Thymus (tissue), 11 donors: Measurements from ENCODE around the gene ACBD4. TPM values are rescaled to one million over a fixed set of nuclear protein-coding genes. Genes with fewer than 3 reads are reported as not detected.

Experiments
- DNase-seq, 9 donors: peaks; one replicate each; pipeline ENCODE4 v3.0.0-alpha.2; 2013; ENCODE audit warnings: low spot score in 9 of 9, low read depth in 6 of 9, missing footprints in 1 of 9
- H3K27ac ChIP-seq, 2 donors: one replicate each; pipeline ENCODE4 v1.5.1; 2013; ENCODE audit warnings: control low read depth in 1 of 2, low read depth in 1 of 2, low read length in 1 of 2, mild to moderate bottlenecking in 1 of 2, moderate library complexity in 1 of 2
- H3K27me3 ChIP-seq, 2 donors: one replicate each; pipeline ENCODE4 v1.5.1; 2013; ENCODE audit warnings: low read length in 1 of 2; ENCODE audit not compliant: control insufficient read depth in 2 of 2, insufficient read depth in 1 of 2
- H3K36me3 ChIP-seq, 2 donors: one replicate each; pipeline ENCODE4 v1.5.1; 2013; ENCODE audit warnings: low read length in 1 of 2, mild to moderate bottlenecking in 1 of 2, moderate library complexity in 1 of 2; ENCODE audit not compliant: control insufficient read depth in 2 of 2, insufficient read depth in 2 of 2
- H3K4me1 ChIP-seq, 2 donors: one replicate each; pipeline ENCODE4 v1.5.1; 2013; ENCODE audit warnings: low read length in 2 of 2; ENCODE audit not compliant: control insufficient read depth in 2 of 2, insufficient read depth in 2 of 2
- H3K4me3 ChIP-seq, 2 donors: one replicate each; pipeline ENCODE4 v1.5.1; 2013; ENCODE audit warnings: low read length in 2 of 2, control low read depth in 1 of 2, mild to moderate bottlenecking in 1 of 2
- H3K9me3 ChIP-seq, 2 donors: one replicate each; pipeline ENCODE4 v1.5.1; 2013; ENCODE audit warnings: low read length in 1 of 2, mild to moderate bottlenecking in 1 of 2; ENCODE audit not compliant: control insufficient read depth in 2 of 2, insufficient read depth in 1 of 2
- WGBS: extraction: QIAGEN DNeasy Blood & Tissue Kit; methylation state at CpG from one replicate; pipeline ENCODE4 v1.1.7; 2013; 5-methylcytosine and 5-hydroxymethylcytosine counted together
- polyA plus RNA-seq: library from polyadenylated mRNA; stranded (reverse); fragments of 200-250 nt; gene quantifications from one replicate; pipeline ENCODE4 v1.2.3, GENCODE V29; 2013
- total RNA-seq: library from RNA; stranded (reverse); fragments of 120-200 nt; gene quantifications from one replicate; pipeline ENCODE4 v1.2.4, GENCODE V29; 2013
- donor health status: healthy.

The ACBD4 gene
- total and polyA plus RNA-seq, 2 donors: 4.7 to 26.5 TPM

GRCh38 chr17:45116434-45117016, 19.0 kb upstream of the ACBD4 start:
- no peak overlapping the region for H3K4me3 ChIP-seq
- no peaks in the 10 kb centered on the region for H3K9me3 ChIP-seq
- H3K27ac ChIP-seq: no peak overlapping the region
- H3K4me1 ChIP-seq: no peaks in the 10 kb centered on the region
- peaks cover 8 to 39% of the 10 kb centered on the region in 2 donors for H3K27me3 ChIP-seq
- no peaks in the 10 kb centered on the region for H3K36me3 ChIP-seq
- DNase-seq: no peak
- 97% methylated on average over 10 of the region's 10 CpGs for WGBS

GRCh38 chr17:45117334-45117733, 18.2 kb upstream of the ACBD4 start:
- WGBS: 96% methylated on average over 4 of the region's 4 CpGs
- H3K36me3 ChIP-seq: no peaks in the 10 kb centered on the region
- H3K4me1 ChIP-seq: no peaks in the 10 kb centered on the region
- no peak overlapping the region for H3K27ac ChIP-seq
- H3K27me3 ChIP-seq: peaks cover 8 to 47% of the 10 kb centered on the region in 2 donors
- H3K9me3 ChIP-seq: no peaks in the 10 kb centered on the region
- no peak for DNase-seq
- no peak overlapping the region for H3K4me3 ChIP-seq

DNA sequence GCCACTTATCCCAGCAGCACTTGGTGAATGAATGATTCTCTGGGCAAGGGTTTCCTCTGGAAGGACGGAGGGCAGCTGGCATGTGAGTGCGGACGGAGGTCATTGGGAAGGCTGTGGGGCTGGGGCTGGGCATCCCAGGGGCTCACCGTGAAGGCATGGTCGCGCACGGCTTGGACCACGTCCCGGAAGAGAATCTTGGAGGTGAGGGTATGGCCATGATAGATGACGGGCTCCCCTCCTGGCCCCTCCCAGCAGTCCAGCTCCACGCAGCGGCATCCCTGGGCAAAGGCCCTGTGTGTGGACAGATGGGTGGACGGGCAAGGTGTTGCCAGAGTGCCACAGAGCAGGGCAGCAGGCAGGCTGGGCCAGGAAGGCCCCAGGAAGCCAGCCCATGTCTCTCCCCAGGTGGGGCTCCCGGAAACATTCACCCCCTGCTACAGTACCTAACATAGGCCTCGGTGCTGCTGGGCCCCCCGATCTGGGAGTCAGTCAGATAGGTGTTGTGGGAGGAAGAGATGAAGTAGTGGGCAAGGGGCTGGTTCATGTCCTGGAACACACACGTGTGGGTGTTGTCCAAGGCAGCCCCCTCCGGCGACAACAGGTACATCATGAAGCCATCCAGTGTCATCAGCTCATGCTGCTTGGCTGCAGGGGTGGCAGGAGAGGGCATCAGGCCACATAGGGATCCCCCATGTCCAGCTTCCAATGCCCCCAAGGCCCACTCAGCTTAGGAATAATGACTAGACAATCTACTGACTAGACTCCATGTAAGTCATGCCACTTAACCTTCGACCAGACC, 17.4 kb upstream of the ACBD4 start:
- H3K4me3 ChIP-seq: no peak overlapping the region
- 97% methylated on average over 20 of the region's 20 CpGs for WGBS
- H3K27ac ChIP-seq: no peak overlapping the region
- no peak for DNase-seq
- H3K9me3 ChIP-seq: no peaks in the 10 kb centered on the region
- peaks cover 8 to 52% of the 10 kb centered on the region in 2 donors for H3K27me3 ChIP-seq
- no peaks in the 10 kb centered on the region for H3K4me1 ChIP-seq
- H3K36me3 ChIP-seq: no peaks in the 10 kb centered on the region

DNA sequence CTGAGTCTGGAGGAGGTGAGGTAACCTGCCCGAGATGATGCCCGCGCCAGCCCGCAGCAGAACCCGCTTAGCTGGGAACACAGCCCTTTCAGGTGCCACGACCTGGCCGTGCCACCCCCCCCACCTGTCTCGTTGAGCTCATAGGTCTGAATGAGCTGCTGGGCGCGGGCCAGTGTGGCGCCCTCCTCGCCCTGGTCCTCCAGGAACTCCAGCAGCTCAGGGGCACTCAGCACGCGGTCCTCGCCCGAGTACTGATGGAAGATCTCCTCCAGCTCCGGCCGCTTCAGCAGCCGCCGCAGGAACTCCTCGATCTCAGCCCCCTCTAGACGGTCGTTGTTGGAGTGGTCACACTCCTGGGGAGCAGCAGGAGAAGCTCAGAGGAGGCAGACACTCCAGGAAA, 16.8 kb upstream of the ACBD4 start:
- H3K27me3 ChIP-seq: peaks cover 8 to 57% of the 10 kb centered on the region in 2 donors
- 95% methylated on average over 23 of the region's 23 CpGs for WGBS
- DNase-seq: no peak
- no peaks in the 10 kb centered on the region for H3K4me1 ChIP-seq
- no peaks in the 10 kb centered on the region for H3K36me3 ChIP-seq
- H3K9me3 ChIP-seq: no peaks in the 10 kb centered on the region
- H3K27ac ChIP-seq: no peak overlapping the region
- no peak overlapping the region for H3K4me3 ChIP-seq

DNA sequence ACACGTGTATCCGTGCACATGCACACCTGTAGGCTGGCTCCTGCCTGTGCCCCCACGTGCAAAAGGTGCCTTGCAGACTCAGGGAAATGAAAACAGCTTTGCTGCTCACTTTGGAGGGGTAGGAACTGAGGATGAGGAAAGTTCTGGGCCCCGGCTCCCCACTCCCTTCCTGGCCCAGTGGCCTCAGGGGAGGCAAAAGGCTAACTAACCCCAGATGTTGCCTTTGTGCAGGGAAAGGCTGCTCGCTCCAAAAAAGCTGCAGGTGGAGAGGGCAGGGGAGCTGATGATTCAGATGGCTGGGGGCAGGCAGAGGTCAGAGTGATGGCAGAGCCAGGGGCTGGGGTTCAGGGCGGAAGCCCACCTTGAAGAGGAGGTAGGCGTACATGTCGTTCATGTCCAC, 15.5 kb upstream of the ACBD4 start:
- no peak for DNase-seq
- Histone ChIP-seq H3K9me3 (no peaks in the 10 kb centered on the region), H3K27ac (no peak overlapping the region), H3K4me3 (no peak overlapping the region), H3K27me3 (peaks cover 8 to 57% of the 10 kb centered on the region in 2 donors), H3K36me3 (no peaks in the 10 kb centered on the region), H3K4me1 (no peaks in the 10 kb centered on the region)
- 97% methylated on average over 8 of the region's 8 CpGs for WGBS

GRCh38 chr17:45120558-45120957, 14.9 kb upstream of the ACBD4 start:
- Histone ChIP-seq H3K4me1 (no peaks in the 10 kb centered on the region), H3K27ac (no peak overlapping the region), H3K27me3 (peaks cover 8 to 57% of the 10 kb centered on the region in 2 donors), H3K9me3 (no peaks in the 10 kb centered on the region), H3K4me3 (no peak overlapping the region), H3K36me3 (no peaks in the 10 kb centered on the region)
- WGBS: 81% methylated on average over 22 of the region's 22 CpGs
- no peak for DNase-seq

- no peaks in the 10 kb centered on the region for H3K36me3 ChIP-seq
- WGBS: 42% methylated on average over 45 of the region's 45 CpGs
- H3K27ac ChIP-seq: no peak overlapping the region
- no peaks in the 10 kb centered on the region for H3K9me3 ChIP-seq
- H3K27me3 ChIP-seq: peaks cover 8 to 55% of the 10 kb centered on the region in 2 donors
- DNase-seq: no peak
- H3K4me3 ChIP-seq: no peak overlapping the region
- no peaks in the 10 kb centered on the region for H3K4me1 ChIP-seq
Observed at GRCh38 chr17:45121055-45121454, 14.4 kb upstream of the ACBD4 start.

DNA sequence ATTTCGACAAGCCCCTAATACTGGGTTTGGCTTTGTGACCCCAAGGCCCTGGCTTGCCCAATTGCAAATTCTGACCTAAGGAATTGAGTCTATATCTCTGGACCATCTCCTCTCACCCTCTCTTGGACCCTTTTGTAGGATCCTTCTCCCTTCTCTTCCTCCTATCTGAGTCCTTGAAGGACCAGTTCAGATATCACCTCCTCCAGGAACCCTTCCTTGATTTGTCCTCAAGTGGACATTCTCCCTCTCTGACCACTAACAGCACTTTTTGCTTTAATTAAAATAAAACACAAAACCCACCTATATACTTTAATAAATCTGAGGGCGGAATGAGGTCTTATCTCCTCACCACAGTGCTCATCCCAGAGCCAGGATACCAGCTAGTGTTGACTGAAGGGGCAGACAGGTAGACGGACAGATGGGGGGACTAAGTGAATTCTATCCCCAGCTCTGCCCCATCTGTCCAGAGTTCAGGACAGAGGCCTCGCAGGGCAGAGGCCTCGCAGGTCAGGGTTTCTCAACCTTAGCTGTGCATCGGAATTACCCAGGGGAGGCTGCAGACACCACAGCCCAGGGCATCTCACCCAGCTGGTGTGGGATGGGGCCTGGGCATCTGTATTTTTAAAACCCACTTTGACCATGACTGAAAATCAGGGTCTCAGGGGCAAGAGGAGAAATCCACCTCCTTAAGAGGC, 12.3 kb upstream of the ACBD4 start:
- H3K4me1 ChIP-seq: no peaks in the 10 kb centered on the region
- H3K27ac ChIP-seq: no peak overlapping the region
- WGBS: 97% methylated on average over 6 of the region's 6 CpGs
- H3K9me3 ChIP-seq: no peaks in the 10 kb centered on the region
- no peak for DNase-seq
- no peak overlapping the region for H3K4me3 ChIP-seq
- peaks cover 8 to 44% of the 10 kb centered on the region in 2 donors for H3K27me3 ChIP-seq
- H3K36me3 ChIP-seq: no peaks in the 10 kb centered on the region
